ENCODE results near the gene THPO.
"Not testable (repeated sequence)": the region's sequence is repeated elsewhere in the genome, so short reads cannot be mapped to it uniquely, and the experiment has no call there.

Gene THPO

DNA sequence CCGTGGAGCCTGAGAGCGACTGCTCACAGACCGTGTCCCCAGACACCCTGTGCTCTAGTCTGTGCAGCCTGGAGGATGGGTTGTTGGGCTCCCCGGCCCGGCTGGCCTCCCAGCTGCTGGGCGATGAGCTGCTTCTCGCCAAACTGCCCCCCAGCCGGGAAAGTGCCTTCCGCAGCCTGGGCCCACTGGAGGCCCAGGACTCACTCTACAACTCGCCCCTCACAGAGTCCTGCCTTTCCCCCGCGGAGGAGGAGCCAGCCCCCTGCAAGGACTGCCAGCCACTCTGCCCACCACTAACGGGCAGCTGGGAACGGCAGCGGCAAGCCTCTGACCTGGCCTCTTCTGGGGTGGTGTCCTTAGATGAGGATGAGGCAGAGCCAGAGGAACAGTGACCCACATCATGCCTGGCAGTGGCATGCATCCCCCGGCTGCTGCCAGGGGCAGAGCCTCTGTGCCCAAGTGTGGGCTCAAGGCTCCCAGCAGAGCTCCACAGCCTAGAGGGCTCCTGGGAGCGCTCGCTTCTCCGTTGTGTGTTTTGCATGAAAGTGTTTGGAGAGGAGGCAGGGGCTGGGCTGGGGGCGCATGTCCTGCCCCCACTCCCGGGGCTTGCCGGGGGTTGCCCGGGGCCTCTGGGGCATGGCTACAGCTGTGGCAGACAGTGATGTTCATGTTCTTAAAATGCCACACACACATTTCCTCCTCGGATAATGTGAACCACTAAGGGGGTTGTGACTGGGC is 33.3 kb downstream of the THPO start:
- DNase-seq (ENCODE audit: low spot score in 2 of 2): no peak
- H3K4me1 ChIP-seq: peaks cover 3% of the 10 kb centered on the region; the same call in 1 of the 2 replicates
- no peak overlapping the region for H3K4me3 ChIP-seq
- no peaks in the 10 kb centered on the region for H3K27me3 ChIP-seq (ENCODE audit: low read depth)
- H3K36me3 ChIP-seq (replicated peaks): peaks cover 6% of the 10 kb centered on the region; the same call in 1 of the 2 replicates
- in situ Hi-C loops (cut with MboI; ENCODE audit: low sequenced_read_pairs): no loop called here
- H3K9me3 ChIP-seq: no peaks in the 10 kb centered on the region

DNA sequence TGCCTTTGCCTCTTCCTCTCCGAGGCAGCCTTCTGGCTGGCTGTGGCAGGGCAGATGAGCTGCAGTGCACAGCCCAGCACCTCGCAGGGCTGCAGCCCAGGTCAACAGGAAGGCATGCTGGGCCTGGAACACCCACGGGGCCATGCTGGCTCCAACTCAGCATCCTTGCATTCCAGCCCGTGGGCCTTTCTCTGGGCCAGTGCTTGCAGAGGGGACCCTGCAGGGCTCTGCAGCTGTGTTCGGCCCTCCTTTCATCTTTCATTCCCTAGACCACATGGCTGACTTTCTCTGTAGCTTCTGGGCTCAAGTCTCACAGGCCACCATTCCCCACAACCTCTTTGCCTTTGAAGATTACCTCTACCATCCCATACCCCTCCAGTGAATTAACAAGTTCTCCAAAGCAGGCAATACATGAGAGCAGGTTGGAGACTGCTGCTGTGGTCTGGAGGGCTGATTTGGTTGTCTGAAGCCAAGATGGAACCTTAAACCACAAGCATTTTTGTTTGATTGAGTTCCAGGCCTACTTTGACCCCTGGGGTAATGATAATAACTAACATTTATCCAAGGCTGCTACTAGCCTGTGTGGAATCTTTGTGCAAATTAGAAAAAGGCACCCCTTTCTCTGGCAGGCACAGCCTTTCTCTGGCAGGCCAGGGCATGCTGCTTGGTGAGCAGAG is 34.7 kb downstream of the THPO start:
- in situ Hi-C loops (cut with MboI; ENCODE audit: low sequenced_read_pairs): no loop called here
- Histone ChIP-seq H3K4me1 (peaks cover 3% of the 10 kb centered on the region; the same call in 1 of the 2 replicates), H3K4me3 (no peak overlapping the region), H3K36me3 (replicated peaks) (peaks cover 6% of the 10 kb centered on the region; the same call in 1 of the 2 replicates), H3K9me3 (no peaks in the 10 kb centered on the region), H3K27me3 (ENCODE audit: low read depth) (no peaks in the 10 kb centered on the region)
- no peak for DNase-seq (ENCODE audit: low spot score in 2 of 2)

GRCh38 chr3:184341925-184342324 is 36.1 kb downstream of the THPO start:
- Histone ChIP-seq H3K9me3 (no peaks in the 10 kb centered on the region), H3K4me3 (no peak overlapping the region), H3K4me1 (peaks cover 3% of the 10 kb centered on the region; the same call in 1 of the 2 replicates), H3K27me3 (ENCODE audit: low read depth) (no peaks in the 10 kb centered on the region), H3K36me3 (replicated peaks) (peaks cover 2% of the 10 kb centered on the region; the same call in 1 of the 2 replicates)
- no peak for DNase-seq (ENCODE audit: low spot score in 2 of 2)
- in situ Hi-C loops (cut with MboI; ENCODE audit: low sequenced_read_pairs): no loop called here

GRCh38 chr3:184339451-184340135 is 38.4 kb downstream of the THPO start:
- in situ Hi-C loops (cut with MboI; ENCODE audit: low sequenced_read_pairs); H3K4me1 ChIP-seq; H3K4me3 ChIP-seq; H3K9me3 ChIP-seq; H3K27me3 ChIP-seq (ENCODE audit: low read depth); DNase-seq (ENCODE audit: low spot score in 2 of 2): not testable (repeated sequence)
- peaks cover 14% of the 10 kb centered on the region for H3K36me3 ChIP-seq (replicated peaks)

GRCh38 chr3:184339001-184339400 is 39.0 kb downstream of the THPO start:
- H3K9me3 ChIP-seq: no peaks in the 10 kb centered on the region
- no peaks in the 10 kb centered on the region for H3K27me3 ChIP-seq (ENCODE audit: low read depth)
- H3K4me3 ChIP-seq: no peak overlapping the region
- H3K4me1 ChIP-seq: no peaks in the 10 kb centered on the region
- peaks cover 20% of the 10 kb centered on the region for H3K36me3 ChIP-seq (replicated peaks)
- in situ Hi-C loops (cut with MboI; ENCODE audit: low sequenced_read_pairs): no loop called here
- no peak for DNase-seq (ENCODE audit: low spot score in 2 of 2)

- no peaks in the 10 kb centered on the region for H3K27me3 ChIP-seq (ENCODE audit: low read depth)
- in situ Hi-C loops (cut with MboI; ENCODE audit: low sequenced_read_pairs): no loop called here
- peaks cover 24% of the 10 kb centered on the region for H3K36me3 ChIP-seq (replicated peaks)
- DNase-seq (ENCODE audit: low spot score in 2 of 2): no peak
- H3K4me1 ChIP-seq: no peaks in the 10 kb centered on the region
- H3K9me3 ChIP-seq: no peaks in the 10 kb centered on the region
- H3K4me3 ChIP-seq: no peak overlapping the region
Observed at GRCh38 chr3:184338511-184338945, 39.5 kb downstream of the THPO start.

GRCh38 chr3:184337981-184338380 is 40.0 kb downstream of the THPO start:
- in situ Hi-C loops (cut with MboI; ENCODE audit: low sequenced_read_pairs): no loop called here
- Histone ChIP-seq H3K36me3 (replicated peaks) (peaks cover 30% of the 10 kb centered on the region), H3K4me1 (no peaks in the 10 kb centered on the region), H3K4me3 (no peak overlapping the region), H3K9me3 (no peaks in the 10 kb centered on the region), H3K27me3 (ENCODE audit: low read depth) (no peaks in the 10 kb centered on the region)
- no peak for DNase-seq (ENCODE audit: low spot score in 2 of 2)

DNA sequence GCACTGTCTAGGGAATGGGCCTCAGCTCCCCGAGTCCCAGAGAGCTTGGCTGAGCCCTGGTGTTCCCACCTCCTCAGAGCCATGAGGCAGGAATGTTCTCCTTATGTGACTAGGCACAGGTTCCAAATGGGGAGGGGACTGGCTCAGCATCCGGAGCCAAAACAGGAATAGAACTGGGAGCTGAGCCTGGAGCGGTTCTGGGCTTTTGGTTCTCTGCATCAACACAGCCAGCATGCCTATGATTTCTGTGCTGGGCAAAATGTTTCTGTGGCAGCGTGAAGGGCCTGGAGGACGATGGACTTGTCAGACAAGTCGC is 40.6 kb downstream of the THPO start, which contains the start of gene FAM131A:
TSS of gene FAM131A (plus strand) at position 202 of the 316 bp plus-strand sequence. CDS start at position 233, 31 bp downstream.
- Histone ChIP-seq H3K4me3 (no peak within 1 kb of the TSS), H3K36me3 (replicated peaks) (peaks cover 36% of the 10 kb centered on the region), H3K27me3 (ENCODE audit: low read depth) (no peaks in the 10 kb centered on the region), H3K4me1 (no peaks in the 10 kb centered on the region), H3K9me3 (no peaks in the 10 kb centered on the region)
- in situ Hi-C loops (cut with MboI; ENCODE audit: low sequenced_read_pairs): no loop called here
- no peak for DNase-seq (ENCODE audit: low spot score in 2 of 2)

DNA sequence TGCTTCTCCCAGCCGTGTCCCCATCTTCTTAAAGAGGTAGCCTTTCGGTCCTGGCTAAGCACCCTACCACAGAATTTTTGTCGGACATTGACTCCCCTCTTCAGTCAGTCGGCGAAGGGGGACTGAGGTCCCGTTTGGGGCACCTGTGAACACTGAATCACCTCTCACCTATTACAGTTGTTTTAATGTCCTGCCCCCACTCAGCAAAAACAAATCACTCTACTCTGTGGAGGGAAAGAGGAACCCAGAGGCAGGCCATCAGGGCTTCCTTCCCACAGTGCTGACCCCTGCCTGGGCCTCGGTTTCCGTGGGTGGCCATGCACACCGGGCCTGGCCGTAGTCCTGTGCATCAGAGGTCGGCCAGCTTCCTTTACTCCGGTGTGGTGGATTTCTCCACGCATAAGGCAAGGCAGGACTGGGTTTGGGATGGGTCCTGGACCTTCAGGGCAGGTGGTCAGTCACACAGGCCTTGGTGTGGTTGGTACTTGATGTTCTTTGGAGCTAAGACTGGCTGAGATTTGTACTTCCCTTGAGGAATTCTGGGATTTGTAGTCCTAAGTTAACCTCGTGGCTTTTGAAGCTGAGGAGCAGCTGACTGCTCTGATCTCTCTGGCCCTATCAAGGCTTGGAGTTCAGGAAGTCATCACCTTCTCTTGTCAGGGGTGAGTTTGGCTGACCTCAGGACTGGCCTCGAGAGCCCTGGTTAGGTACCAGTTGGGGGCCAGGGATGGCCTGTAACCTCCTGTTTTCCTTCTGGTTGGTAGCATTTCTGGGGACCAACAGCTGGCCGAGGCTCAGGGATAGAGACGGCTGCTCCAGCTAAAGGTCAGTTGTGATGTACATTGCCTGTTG is 41.2 kb downstream of the THPO start:
- Histone ChIP-seq H3K36me3 (replicated peaks) (peaks cover 42% of the 10 kb centered on the region), H3K4me3 (no peak overlapping the region), H3K9me3 (no peaks in the 10 kb centered on the region), H3K27me3 (ENCODE audit: low read depth) (no peaks in the 10 kb centered on the region), H3K4me1 (no peaks in the 10 kb centered on the region)
- no peak for DNase-seq (ENCODE audit: low spot score in 2 of 2)
- in situ Hi-C loops (cut with MboI; ENCODE audit: low sequenced_read_pairs): no loop called here

GRCh38 chr3:184335661-184336546 is 42.1 kb downstream of the THPO start:
- DNase-seq (ENCODE audit: low spot score in 2 of 2): no peak
- in situ Hi-C loops (cut with MboI; ENCODE audit: low sequenced_read_pairs): no loop called here
- H3K4me1 ChIP-seq: no peaks in the 10 kb centered on the region
- H3K27me3 ChIP-seq (ENCODE audit: low read depth): no peaks in the 10 kb centered on the region
- no peak overlapping the region for H3K4me3 ChIP-seq
- peaks cover 51% of the 10 kb centered on the region for H3K36me3 ChIP-seq (replicated peaks)
- no peaks in the 10 kb centered on the region for H3K9me3 ChIP-seq

DNA sequence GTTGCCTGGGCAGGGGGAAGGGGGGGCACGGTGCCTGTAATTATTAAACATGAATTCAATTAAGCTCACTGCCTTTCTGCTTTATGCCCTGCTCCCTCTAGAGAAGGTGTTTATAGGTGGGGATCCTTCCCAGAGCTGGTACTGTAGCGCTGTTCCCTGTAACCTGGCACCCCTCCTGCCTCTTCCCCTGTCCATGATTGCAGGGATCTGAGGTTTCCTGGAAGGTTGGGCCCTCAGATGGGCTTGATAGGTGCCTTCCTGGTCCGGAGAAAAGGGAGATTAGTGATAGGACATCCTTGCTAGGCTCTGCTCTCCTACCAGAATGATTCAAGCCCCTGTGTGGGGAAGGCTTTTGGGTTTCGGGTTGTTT is 42.7 kb downstream of the THPO start:
- no peaks in the 10 kb centered on the region for H3K27me3 ChIP-seq (ENCODE audit: low read depth)
- DNase-seq (ENCODE audit: low spot score in 2 of 2): no peak
- H3K4me3 ChIP-seq: no peak overlapping the region
- in situ Hi-C loops (cut with MboI; ENCODE audit: low sequenced_read_pairs): no loop called here
- no peaks in the 10 kb centered on the region for H3K4me1 ChIP-seq
- peaks cover 57% of the 10 kb centered on the region for H3K36me3 ChIP-seq (replicated peaks)
- no peaks in the 10 kb centered on the region for H3K9me3 ChIP-seq

GRCh38 chr3:184334470-184335158 is 43.4 kb downstream of the THPO start:
- Histone ChIP-seq H3K4me3 (no peak overlapping the region), H3K4me1 (no peaks in the 10 kb centered on the region), H3K9me3 (no peaks in the 10 kb centered on the region), H3K36me3 (replicated peaks) (peaks cover 63% of the 10 kb centered on the region), H3K27me3 (ENCODE audit: low read depth) (no peaks in the 10 kb centered on the region)
- in situ Hi-C loops (cut with MboI; ENCODE audit: low sequenced_read_pairs): no loop called here
- DNase-seq (ENCODE audit: low spot score in 2 of 2): no peak
